Activated CD4-positive, alpha-beta T cell treated with anti-CD3 and anti-CD28 coated beads, Interleukin-2, amount 10 ng/mL, durations not matched to agents 24 days and 14 days (primary cell): ENCODE data around the gene HNF1B. TPM values are rescaled to one million over a fixed set of nuclear protein-coding genes. Genes with fewer than 3 reads are reported as not detected.

Experiments
- DNase-seq: peaks from one replicate; pipeline ENCODE4 v3.0.0; 2022
- H3K27ac Mint-ChIP-seq: one replicate; pipeline ENCODE4 v1.8.0; 2022; ENCODE audit warnings: mild to moderate bottlenecking, mixed read lengths
- H3K27me3 Mint-ChIP-seq: one replicate; pipeline ENCODE4 v1.8.0; 2022; ENCODE audit warnings: mixed read lengths
- H3K36me3 Mint-ChIP-seq: one replicate; pipeline ENCODE4 v1.8.0; 2022; ENCODE audit warnings: low read depth, mild to moderate bottlenecking, mixed read lengths
- H3K4me1 Mint-ChIP-seq: one replicate; pipeline ENCODE4 v1.8.0; 2021; ENCODE audit warnings: mixed read lengths
- H3K4me3 Mint-ChIP-seq: one replicate; pipeline ENCODE4 v1.8.0; 2022; ENCODE audit warnings: mild to moderate bottlenecking, moderate library complexity, mixed read lengths
- H3K9me3 Mint-ChIP-seq: one replicate; pipeline ENCODE4 v1.8.0; 2021; ENCODE audit warnings: mixed read lengths
- intact Hi-C: fragments of 100-400 bp; cut with micrococcal nuclease; formaldehyde crosslinking; loops from one replicate; pipeline ENCODE4 v1.15.1; 2023
- total RNA-seq: library from RNA; stranded (reverse); gene quantifications from 2 replicates; pipeline ENCODE4 v1.2.3, GENCODE V29; 2022

Gene HNF1B
- total RNA-seq, 1 donor from 2014 or later = 2.2 TPM

GRCh38 chr17:37774504-37774903 lies 29.6 kb upstream of the HNF1B start:
- intact Hi-C loops = loop anchor here (1.0 to 10.0 kb wide), 5 partner anchors 9 to 170 kb away; partner anchors contain the start of gene SYNRG
- H3K9me3 Mint-ChIP-seq = no peaks in the 10 kb centered on the region
- no peaks in the 10 kb centered on the region for H3K36me3 Mint-ChIP-seq
- peaks cover 46% of the 10 kb centered on the region for H3K4me1 Mint-ChIP-seq
- peaks cover 5% of the 10 kb centered on the region for H3K27me3 Mint-ChIP-seq
- peak; percentile 85 for DNase-seq
- H3K4me3 Mint-ChIP-seq = peak overlapping the region; percentile 8
- H3K27ac Mint-ChIP-seq = peak overlapping the region; percentile 88

- H3K27me3 Mint-ChIP-seq = peaks cover 8% of the 10 kb centered on the region
Measured at GRCh38 chr17:37772982-37773381, 28.1 kb upstream of the HNF1B start.

GRCh38 chr17:37770631-37771518 lies 26.0 kb upstream of the HNF1B start:
- peaks cover 51% of the 10 kb centered on the region for H3K4me1 Mint-ChIP-seq
- H3K27me3 Mint-ChIP-seq = peaks cover 18% of the 10 kb centered on the region
- DNase-seq = peak; percentile 81
- no peaks in the 10 kb centered on the region for H3K9me3 Mint-ChIP-seq
- intact Hi-C loops = loop anchor here (5.0 to 10.0 kb wide), 2 partner anchors 61 to 166 kb away; partner anchors contain the start of gene SYNRG
- no peaks in the 10 kb centered on the region for H3K36me3 Mint-ChIP-seq
- peak overlapping the region; percentile 21 for H3K27ac Mint-ChIP-seq
- no peak overlapping the region for H3K4me3 Mint-ChIP-seq

More at GRCh38 chr17:37772982-37773381, 28.1 kb upstream of the HNF1B start:
- intact Hi-C loops = loop anchor here (5.0 to 10.0 kb wide), 2 partner anchors 59 to 168 kb away; partner anchors contain the start of gene SYNRG
- peaks cover 46% of the 10 kb centered on the region for H3K4me1 Mint-ChIP-seq
- H3K27ac Mint-ChIP-seq = peak overlapping the region; percentile 88
- no peaks in the 10 kb centered on the region for H3K9me3 Mint-ChIP-seq
- no peak for DNase-seq
- peak overlapping the region; percentile 29 for H3K4me3 Mint-ChIP-seq
- H3K36me3 Mint-ChIP-seq = no peaks in the 10 kb centered on the region

- peaks cover 2% of the 10 kb centered on the region for H3K36me3 Mint-ChIP-seq
- H3K4me3 Mint-ChIP-seq = no peak overlapping the region
- peaks cover 56% of the 10 kb centered on the region for H3K4me1 Mint-ChIP-seq
- no peaks in the 10 kb centered on the region for H3K9me3 Mint-ChIP-seq
- DNase-seq = no peak
- intact Hi-C loops = no loop called here
- no peak overlapping the region for H3K27ac Mint-ChIP-seq
- peaks cover 21% of the 10 kb centered on the region for H3K27me3 Mint-ChIP-seq
Measured at GRCh38 chr17:37769050-37769449, 24.2 kb upstream of the HNF1B start.

- Mint-ChIP-seq H3K27ac (no peak overlapping the region), H3K9me3 (no peaks in the 10 kb centered on the region), H3K27me3 (peaks cover 23% of the 10 kb centered on the region), H3K4me3 (no peak overlapping the region), H3K36me3 (peaks cover 2% of the 10 kb centered on the region), H3K4me1 (peaks cover 50% of the 10 kb centered on the region)
- intact Hi-C loops = no loop called here
- DNase-seq = no peak
Measured at GRCh38 chr17:37768438-37768837, 23.6 kb upstream of the HNF1B start.

GRCh38 chr17:37766971-37767370 lies 22.1 kb upstream of the HNF1B start:
- H3K36me3 Mint-ChIP-seq = peaks cover 2% of the 10 kb centered on the region
- H3K4me3 Mint-ChIP-seq = no peak overlapping the region
- no peaks in the 10 kb centered on the region for H3K9me3 Mint-ChIP-seq
- DNase-seq = no peak
- H3K4me1 Mint-ChIP-seq = peaks cover 47% of the 10 kb centered on the region
- H3K27ac Mint-ChIP-seq = no peak overlapping the region
- H3K27me3 Mint-ChIP-seq = peaks cover 29% of the 10 kb centered on the region
- intact Hi-C loops = no loop called here

- intact Hi-C loops = loop anchor here (2.0 kb wide), 1 partner anchor 66 kb away; no protein-coding TSS in a partner anchor
- Mint-ChIP-seq H3K27me3 (peaks cover 27% of the 10 kb centered on the region), H3K36me3 (peaks cover 2% of the 10 kb centered on the region), H3K27ac (peak overlapping the region; percentile 85), H3K9me3 (no peaks in the 10 kb centered on the region), H3K4me3 (peak overlapping the region; percentile 73), H3K4me1 (peaks cover 47% of the 10 kb centered on the region)
- DNase-seq = no peak
Measured at GRCh38 chr17:37764383-37764782, 19.5 kb upstream of the HNF1B start.

GRCh38 chr17:37762666-37763065 lies 17.8 kb upstream of the HNF1B start:
- no peak for DNase-seq
- intact Hi-C loops = no loop called here
- H3K27ac Mint-ChIP-seq = no peak overlapping the region
- H3K36me3 Mint-ChIP-seq = peaks cover 2% of the 10 kb centered on the region
- peaks cover 54% of the 10 kb centered on the region for H3K4me1 Mint-ChIP-seq
- H3K27me3 Mint-ChIP-seq = peaks cover 30% of the 10 kb centered on the region
- H3K4me3 Mint-ChIP-seq = no peak overlapping the region
- no peaks in the 10 kb centered on the region for H3K9me3 Mint-ChIP-seq

- DNase-seq = no peak
- Mint-ChIP-seq H3K4me3 (peak overlapping the region; percentile 8), H3K36me3 (peaks cover 2% of the 10 kb centered on the region), H3K4me1 (peaks cover 50% of the 10 kb centered on the region), H3K27ac (peak overlapping the region; percentile 41), H3K9me3 (no peaks in the 10 kb centered on the region), H3K27me3 (peaks cover 25% of the 10 kb centered on the region)
- intact Hi-C loops = loop anchor here (1.0 kb wide), 1 partner anchor 12 kb away; no protein-coding TSS in a partner anchor
Measured at GRCh38 chr17:37761961-37762360, 17.1 kb upstream of the HNF1B start.

GRCh38 chr17:37761059-37761458 lies 16.2 kb upstream of the HNF1B start:
- Mint-ChIP-seq H3K9me3 (no peaks in the 10 kb centered on the region), H3K27me3 (peaks cover 22% of the 10 kb centered on the region), H3K27ac (peak overlapping the region; percentile 61), H3K4me1 (peaks cover 46% of the 10 kb centered on the region), H3K4me3 (peak overlapping the region; percentile 27), H3K36me3 (peaks cover 2% of the 10 kb centered on the region)
- no peak for DNase-seq
- intact Hi-C loops = loop anchor here (1.0 kb wide), 1 partner anchor 13 kb away; no protein-coding TSS in a partner anchor

GRCh38 chr17:37759014-37759637 lies 14.3 kb upstream of the HNF1B start:
- Mint-ChIP-seq H3K27ac (no peak overlapping the region), H3K9me3 (no peaks in the 10 kb centered on the region), H3K4me3 (no peak overlapping the region), H3K4me1 (peaks cover 36% of the 10 kb centered on the region), H3K36me3 (no peaks in the 10 kb centered on the region), H3K27me3 (peaks cover 23% of the 10 kb centered on the region)
- intact Hi-C loops = no loop called here
- no peak for DNase-seq

GRCh38 chr17:37756051-37756450 lies 11.2 kb upstream of the HNF1B start:
- no peak for DNase-seq
- intact Hi-C loops = no loop called here
- no peaks in the 10 kb centered on the region for H3K36me3 Mint-ChIP-seq
- no peak overlapping the region for H3K27ac Mint-ChIP-seq
- H3K27me3 Mint-ChIP-seq = peaks cover 19% of the 10 kb centered on the region
- H3K4me3 Mint-ChIP-seq = no peak overlapping the region
- peaks cover 33% of the 10 kb centered on the region for H3K4me1 Mint-ChIP-seq
- H3K9me3 Mint-ChIP-seq = no peaks in the 10 kb centered on the region

- Mint-ChIP-seq H3K4me1 (peaks cover 31% of the 10 kb centered on the region), H3K27ac (no peak overlapping the region), H3K4me3 (no peak overlapping the region), H3K36me3 (no peaks in the 10 kb centered on the region), H3K27me3 (peaks cover 19% of the 10 kb centered on the region), H3K9me3 (no peaks in the 10 kb centered on the region)
- intact Hi-C loops = no loop called here
- DNase-seq = no peak
Measured at GRCh38 chr17:37755455-37755854, 10.6 kb upstream of the HNF1B start.

- Mint-ChIP-seq H3K4me1 (peaks cover 24% of the 10 kb centered on the region), H3K36me3 (no peaks in the 10 kb centered on the region), H3K9me3 (no peaks in the 10 kb centered on the region), H3K27ac (no peak overlapping the region), H3K4me3 (no peak overlapping the region), H3K27me3 (peaks cover 17% of the 10 kb centered on the region)
- intact Hi-C loops = no loop called here
- DNase-seq = no peak
Measured at GRCh38 chr17:37754363-37754762, 9.5 kb upstream of the HNF1B start.
